MM.1S (cell line): ENCODE results near the gene LRRC49.
"Not testable (repeated sequence)": the region's sequence is repeated elsewhere in the genome, so short reads cannot be mapped to it uniquely, and the experiment has no call there.

Experiments used
- DNase-seq: peaks from one replicate; pipeline ENCODE4 v3.0.0-alpha.2; 2015
- H2AFZ ChIP-seq: fragments of 300-600 bp; sonication (generic); 2 replicates; pipeline ENCODE4 v1.6.0; 2016; ENCODE audit warnings: antibody characterized with exemption, low read length
- H3F3A ChIP-seq: fragments of 300-600 bp; sonication (generic); 2 replicates; pipeline ENCODE4 v1.6.1; 2016; ENCODE audit warnings: mild to moderate bottlenecking, antibody characterized with exemption, low read length, moderate library complexity, mixed read lengths; ENCODE audit not compliant: insufficient read depth
- H3K27ac ChIP-seq: fragments of 300-600 bp; sonication (generic); 2 replicates; pipeline ENCODE4 v1.5.1; 2016; ENCODE audit warnings: mild to moderate bottlenecking, low read length
- H3K27me3 ChIP-seq: fragments of 300-600 bp; sonication (generic); replicated peaks from 2 replicates; pipeline ENCODE4 v1.6.0; 2016; ENCODE audit warnings: low read length; ENCODE audit not compliant: insufficient read depth
- H3K36me3 ChIP-seq: fragments of 300-600 bp; sonication (generic); replicated peaks from 2 replicates; pipeline ENCODE4 v1.6.1; 2016; ENCODE audit warnings: mild to moderate bottlenecking, low read length, mixed read lengths; ENCODE audit not compliant: insufficient read depth
- H3K4me1 ChIP-seq: fragments of 300-600 bp; sonication (generic); 2 replicates; pipeline ENCODE4 v1.6.1; 2016; ENCODE audit warnings: low read length, mixed read lengths
- H3K4me2 ChIP-seq: fragments of 300-600 bp; sonication (generic); 2 replicates; pipeline ENCODE4 v1.6.0; 2016; ENCODE audit warnings: low read depth, low read length
- H3K4me3 ChIP-seq: fragments of 300-600 bp; sonication (generic); 2 replicates; pipeline ENCODE4 v1.5.1; 2016; ENCODE audit warnings: low read length, mixed read lengths
- H3K79me2 ChIP-seq: fragments of 300-600 bp; sonication (generic); 2 replicates; pipeline ENCODE4 v1.6.1; 2016; ENCODE audit warnings: mixed run types, low read length, mixed read lengths
- H3K9ac ChIP-seq: fragments of 300-600 bp; sonication (generic); 2 replicates; pipeline ENCODE4 v1.6.1; 2016; ENCODE audit warnings: low read length, mixed read lengths
- H3K9me2 ChIP-seq: fragments of 300-600 bp; sonication (generic); replicated peaks from 2 replicates; pipeline ENCODE4 v1.6.1; 2016; ENCODE audit warnings: mild to moderate bottlenecking, low read length, mixed read lengths; ENCODE audit not compliant: insufficient read depth
- H3K9me3 ChIP-seq: fragments of 300-600 bp; sonication (generic); replicated peaks from 2 replicates; pipeline ENCODE4 v1.6.1; 2016; ENCODE audit warnings: mild to moderate bottlenecking, low read length, mixed read lengths; ENCODE audit not compliant: insufficient read depth
- H4K20me1 ChIP-seq: fragments of 300-600 bp; sonication (generic); 2 replicates; pipeline ENCODE4 v1.6.1; 2016; ENCODE audit warnings: mild to moderate bottlenecking, low read length, moderate library complexity, mixed read lengths; ENCODE audit not compliant: insufficient read depth
- CTCF ChIP-seq: fragments of 300-600 bp; sonication (generic); IDR thresholded peaks from 2 replicates; pipeline ENCODE4 v1.5.1; 2016; ENCODE audit warnings: antibody characterized with exemption, low read length, mixed read lengths
- EZH2 ChIP-seq: fragments of 300-600 bp; sonication (generic); optimal IDR thresholded peaks from 2 replicates; pipeline ENCODE3; 2017; ENCODE audit warnings: low read depth, mild to moderate bottlenecking, antibody characterized with exemption, low read length, mixed read lengths
- EZH2phosphoT487 ChIP-seq: fragments of 300-600 bp; sonication (generic); IDR thresholded peaks from 2 replicates; pipeline ENCODE4 v1.6.1; 2018; ENCODE audit warnings: antibody characterized with exemption, low read length

LRRC49 gene

GRCh38 chr15:71042356-71042922, 149.8 kb downstream of the LRRC49 start:
- H3K27me3 ChIP-seq, result no peaks in the 10 kb centered on the region
- no peak overlapping the region for H3K27ac ChIP-seq
- H3K4me3 ChIP-seq, result no peak overlapping the region
- no peaks in the 10 kb centered on the region for H3K9me2 ChIP-seq
- no peak overlapping the region for H3K4me2 ChIP-seq
- H2AFZ ChIP-seq, result no peak overlapping the region
- no peak overlapping the region for H3K9ac ChIP-seq
- no peak for DNase-seq
- H3K79me2 ChIP-seq, result no peaks in the 10 kb centered on the region
- H3K9me3 ChIP-seq, result no peaks in the 10 kb centered on the region
- TF ChIP-seq EZH2 (no peak), CTCF (no peak), EZH2phosphoT487 (no peak)
- no peaks in the 10 kb centered on the region for H3F3A ChIP-seq
- H3K36me3 ChIP-seq, result no peaks in the 10 kb centered on the region
- H3K4me1 ChIP-seq, result no peaks in the 10 kb centered on the region
- no peaks in the 10 kb centered on the region for H4K20me1 ChIP-seq

DNA sequence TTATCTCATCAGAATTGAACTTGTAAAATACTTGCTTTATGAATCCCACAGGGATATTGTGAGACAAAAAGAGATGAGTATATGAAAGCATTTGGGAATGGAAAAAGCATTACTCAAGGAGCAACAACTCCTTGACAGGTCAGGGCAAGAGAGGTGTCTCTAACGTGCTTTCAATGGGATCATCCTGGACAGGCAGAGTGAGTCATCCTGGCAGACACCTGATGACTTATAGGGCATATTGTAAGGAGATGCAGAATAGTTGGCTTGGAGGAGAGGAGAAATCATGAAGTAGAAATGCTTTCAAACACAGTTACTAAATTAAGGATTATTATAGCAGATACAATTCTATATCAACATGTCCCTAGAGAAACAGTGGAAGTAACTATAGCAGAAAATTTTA, 150.7 kb downstream of the LRRC49 start:
- no peak overlapping the region for H2AFZ ChIP-seq
- no peaks in the 10 kb centered on the region for H3F3A ChIP-seq

GRCh38 chr15:71044006-71044405, 151.4 kb downstream of the LRRC49 start:
- Histone ChIP-seq H4K20me1 (no peaks in the 10 kb centered on the region), H3K9me3 (no peaks in the 10 kb centered on the region), H3K27me3 (no peaks in the 10 kb centered on the region), H3F3A (no peaks in the 10 kb centered on the region), H3K36me3 (no peaks in the 10 kb centered on the region), H3K27ac (no peak overlapping the region), H3K9me2 (no peaks in the 10 kb centered on the region), H3K9ac (no peak overlapping the region), H2AFZ (no peak overlapping the region), H3K4me3 (no peak overlapping the region), H3K4me1 (no peaks in the 10 kb centered on the region), H3K4me2 (no peak overlapping the region), H3K79me2 (no peaks in the 10 kb centered on the region)
- TF ChIP-seq EZH2phosphoT487, result no peak
- TF ChIP-seq CTCF, result no peak
- no peak for TF ChIP-seq EZH2
- DNase-seq, result no peak

More for the DNA sequence above, 150.7 kb downstream of the LRRC49 start:
- Histone ChIP-seq H3K36me3 (no peaks in the 10 kb centered on the region), H3K9me3 (no peaks in the 10 kb centered on the region), H3K9me2 (no peaks in the 10 kb centered on the region), H3K27ac (no peak overlapping the region), H3K4me1 (no peaks in the 10 kb centered on the region), H3K9ac (no peak overlapping the region), H3K27me3 (no peaks in the 10 kb centered on the region), H3K79me2 (no peaks in the 10 kb centered on the region), H3K4me2 (no peak overlapping the region), H3K4me3 (no peak overlapping the region), H4K20me1 (no peaks in the 10 kb centered on the region)
- no peak for TF ChIP-seq CTCF
- TF ChIP-seq EZH2, result no peak
- no peak for TF ChIP-seq EZH2phosphoT487
- no peak for DNase-seq

DNA sequence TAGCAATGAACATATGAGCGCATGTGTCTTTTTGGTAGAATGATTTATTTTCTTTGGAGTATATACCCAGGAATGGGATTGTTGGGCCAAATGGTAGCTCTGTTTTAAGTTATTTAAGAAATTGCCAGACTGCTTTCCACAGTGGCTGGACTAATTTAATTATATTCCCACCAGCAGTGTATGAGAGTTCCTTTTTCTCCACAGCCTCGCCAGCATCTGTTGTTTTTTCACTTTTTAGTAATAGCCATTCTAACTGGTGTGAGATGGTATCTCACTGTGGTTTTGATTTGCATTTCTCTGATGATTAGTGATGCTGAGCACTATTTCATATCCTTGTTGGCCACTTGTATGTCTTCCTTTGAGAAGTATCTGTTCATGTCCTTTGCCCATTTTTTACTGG, 153.5 kb downstream of the LRRC49 start:
- not testable (repeated sequence) for H3K9me2 ChIP-seq, H3K27me3 ChIP-seq, H3F3A ChIP-seq, H3K4me3 ChIP-seq, H3K36me3 ChIP-seq, H3K27ac ChIP-seq, DNase-seq, H3K9ac ChIP-seq, H4K20me1 ChIP-seq, H2AFZ ChIP-seq, H3K9me3 ChIP-seq, H3K4me1 ChIP-seq, H3K79me2 ChIP-seq, H3K4me2 ChIP-seq
